ENCODE results near the gene KCNIP3. TPM values are rescaled to one million over a fixed set of nuclear protein-coding genes. Genes with fewer than 3 reads are reported as not detected.
A peak's percentile ranks its signal among the peaks of the same experiment; 100 is the strongest.

Gene KCNIP3
- total RNA-seq, 3 donors from 2014 or later = 3.0 to 12.5 (median 4.1) TPM

DNA sequence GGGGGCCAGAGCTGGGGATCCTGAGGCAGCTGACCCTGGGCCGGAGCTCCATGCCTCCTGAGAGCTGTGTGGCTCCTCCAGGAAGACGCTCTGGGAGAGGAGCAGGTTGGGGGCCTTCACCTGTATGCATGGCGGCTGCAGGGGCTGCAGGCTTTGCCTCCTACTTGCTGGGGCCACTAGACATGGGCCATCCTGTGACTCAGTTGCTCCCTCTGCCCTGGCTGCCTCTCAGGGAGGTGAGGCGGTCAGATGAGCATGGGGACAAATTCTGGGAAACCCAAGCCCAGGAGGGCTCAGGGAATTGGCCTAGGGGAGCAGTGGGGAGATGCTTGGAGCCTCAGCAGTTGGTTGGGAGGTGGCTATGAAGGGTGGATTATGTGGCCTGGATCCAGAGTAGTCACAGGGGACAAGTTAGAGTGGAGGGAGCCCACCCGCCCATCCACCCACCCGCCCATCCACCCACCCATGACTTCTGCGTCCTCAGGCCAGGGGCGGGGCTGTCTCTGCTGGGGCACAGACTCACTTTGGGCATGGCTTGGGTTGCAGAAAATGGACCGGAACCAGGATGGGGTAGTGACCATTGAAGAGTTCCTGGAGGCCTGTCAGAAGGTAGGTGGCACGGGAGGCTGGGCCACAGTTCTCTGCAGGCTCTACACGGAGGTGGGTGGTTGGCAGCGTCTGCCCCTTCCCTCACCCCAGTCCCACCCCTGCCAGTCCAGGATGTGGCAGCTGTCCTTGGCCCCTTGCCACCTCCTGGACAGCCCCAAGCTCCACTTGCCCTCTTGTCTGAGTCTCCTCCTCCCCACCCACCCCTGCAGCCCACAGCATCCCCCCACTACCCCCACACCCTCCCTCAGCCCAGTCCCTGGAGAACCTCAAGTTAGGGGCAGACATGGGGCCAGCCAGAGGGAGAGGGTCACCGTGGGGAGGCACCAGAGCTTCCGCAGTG is 85.8 kb downstream of the KCNIP3 start:
- TF ChIP-seq, protein P1, sequence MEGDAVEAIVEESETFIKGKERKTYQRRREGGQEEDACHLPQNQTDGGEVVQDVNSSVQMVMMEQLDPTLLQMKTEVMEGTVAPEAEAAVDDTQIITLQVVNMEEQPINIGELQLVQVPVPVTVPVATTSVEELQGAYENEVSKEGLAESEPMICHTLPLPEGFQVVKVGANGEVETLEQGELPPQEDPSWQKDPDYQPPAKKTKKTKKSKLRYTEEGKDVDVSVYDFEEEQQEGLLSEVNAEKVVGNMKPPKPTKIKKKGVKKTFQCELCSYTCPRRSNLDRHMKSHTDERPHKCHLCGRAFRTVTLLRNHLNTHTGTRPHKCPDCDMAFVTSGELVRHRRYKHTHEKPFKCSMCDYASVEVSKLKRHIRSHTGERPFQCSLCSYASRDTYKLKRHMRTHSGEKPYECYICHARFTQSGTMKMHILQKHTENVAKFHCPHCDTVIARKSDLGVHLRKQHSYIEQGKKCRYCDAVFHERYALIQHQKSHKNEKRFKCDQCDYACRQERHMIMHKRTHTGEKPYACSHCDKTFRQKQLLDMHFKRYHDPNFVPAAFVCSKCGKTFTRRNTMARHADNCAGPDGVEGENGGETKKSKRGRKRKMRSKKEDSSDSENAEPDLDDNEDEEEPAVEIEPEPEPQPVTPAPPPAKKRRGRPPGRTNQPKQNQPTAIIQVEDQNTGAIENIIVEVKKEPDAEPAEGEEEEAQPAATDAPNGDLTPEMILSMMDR (IDR thresholded peaks at IDR 0.05) = no peak
- DNase-seq (no peak), ATAC-seq (no peak)
- Histone ChIP-seq H3K4me1 (ENCODE audit: low read depth) (peaks cover 14% of the 10 kb centered on the region), H3K4me3 (no peak overlapping the region), H3K9me3 (no peaks in the 10 kb centered on the region), H3K36me3 (ENCODE audit: low read depth) (no peaks in the 10 kb centered on the region)
- intact Hi-C loops (cut with DNase I, micrococcal nuclease) = no loop called here

DNA sequence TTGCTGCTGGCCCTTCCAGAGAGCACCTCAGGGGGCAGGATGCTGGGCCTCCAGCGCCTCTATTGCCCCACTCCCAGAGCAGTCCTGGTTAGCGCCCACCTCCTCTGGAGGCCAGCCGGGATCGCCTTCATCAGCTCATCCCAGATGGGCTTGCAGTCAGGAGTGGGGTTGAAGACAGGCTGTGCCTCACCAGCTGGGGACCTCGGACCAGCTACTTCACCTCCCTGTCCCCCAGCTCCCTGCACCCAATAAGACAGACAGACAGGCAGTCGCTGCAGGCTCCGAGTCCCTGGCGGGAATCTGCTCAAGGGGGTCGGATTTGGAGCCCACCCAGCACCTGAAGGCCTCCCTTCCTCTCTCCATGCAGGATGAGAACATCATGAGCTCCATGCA is 86.5 kb downstream of the KCNIP3 start:
- no peak for ATAC-seq
- DNase-seq = no peak
- TF ChIP-seq, protein P1 (IDR thresholded peaks at IDR 0.05) = no peak

DNA sequence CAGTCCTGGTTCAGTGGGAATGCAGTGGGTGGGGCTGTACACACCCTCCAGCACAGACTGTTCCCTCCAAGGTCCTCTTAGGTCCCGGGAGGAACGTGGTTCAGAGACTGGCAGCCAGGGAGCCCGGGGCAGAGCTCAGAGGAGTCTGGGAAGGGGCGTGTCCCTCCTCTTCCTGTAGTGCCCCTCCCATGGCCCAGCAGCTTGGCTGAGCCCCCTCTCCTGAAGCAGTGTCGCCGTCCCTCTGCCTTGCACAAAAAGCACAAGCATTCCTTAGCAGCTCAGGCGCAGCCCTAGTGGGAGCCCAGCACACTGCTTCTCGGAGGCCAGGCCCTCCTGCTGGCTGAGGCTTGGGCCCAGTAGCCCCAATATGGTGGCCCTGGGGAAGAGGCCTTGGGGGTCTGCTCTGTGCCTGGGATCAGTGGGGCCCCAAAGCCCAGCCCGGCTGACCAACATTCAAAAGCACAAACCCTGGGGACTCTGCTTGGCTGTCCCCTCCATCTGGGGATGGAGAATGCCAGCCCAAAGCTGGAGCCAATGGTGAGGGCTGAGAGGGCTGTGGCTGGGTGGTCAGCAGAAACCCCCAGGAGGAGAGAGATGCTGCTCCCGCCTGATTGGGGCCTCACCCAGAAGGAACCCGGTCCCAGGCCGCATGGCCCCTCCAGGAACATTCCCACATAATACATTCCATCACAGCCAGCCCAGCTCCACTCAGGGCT is 87.9 kb downstream of the KCNIP3 start:
- TF ChIP-seq, protein P1 (IDR thresholded peaks at IDR 0.05) = no peak
- intact Hi-C loops (cut with DNase I, micrococcal nuclease) = no loop called here
- DNase-seq (peak; percentile 64 to 78 (median 73)), ATAC-seq (peak; percentile 79)
- Histone ChIP-seq H3K4me1 (ENCODE audit: low read depth) (peaks cover 21% of the 10 kb centered on the region), H3K9me3 (no peaks in the 10 kb centered on the region), H3K36me3 (ENCODE audit: low read depth) (no peaks in the 10 kb centered on the region), H3K4me3 (no peak overlapping the region)

More for the DNA sequence above, 86.5 kb downstream of the KCNIP3 start:
- Histone ChIP-seq H3K4me1 (ENCODE audit: low read depth) (peaks cover 14% of the 10 kb centered on the region), H3K36me3 (ENCODE audit: low read depth) (no peaks in the 10 kb centered on the region), H3K9me3 (no peaks in the 10 kb centered on the region), H3K4me3 (no peak overlapping the region)
- intact Hi-C loops (cut with DNase I, micrococcal nuclease) = no loop called here

DNA sequence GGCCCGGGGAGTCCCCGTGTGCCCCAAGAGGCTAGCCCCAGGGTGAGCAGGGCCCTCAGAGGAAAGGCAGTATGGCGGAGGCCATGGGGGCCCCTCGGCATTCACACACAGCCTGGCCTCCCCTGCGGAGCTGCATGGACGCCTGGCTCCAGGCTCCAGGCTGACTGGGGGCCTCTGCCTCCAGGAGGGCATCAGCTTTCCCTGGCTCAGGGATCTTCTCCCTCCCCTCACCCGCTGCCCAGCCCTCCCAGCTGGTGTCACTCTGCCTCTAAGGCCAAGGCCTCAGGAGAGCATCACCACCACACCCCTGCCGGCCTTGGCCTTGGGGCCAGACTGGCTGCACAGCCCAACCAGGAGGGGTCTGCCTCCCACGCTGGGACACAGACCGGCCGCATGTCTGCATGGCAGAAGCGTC is 88.4 kb downstream of the KCNIP3 start:
- ATAC-seq (no peak), DNase-seq (no peak)
- intact Hi-C loops (cut with DNase I, micrococcal nuclease) = no loop called here
- H3K4me3 ChIP-seq = no peak overlapping the region
- H3K36me3 ChIP-seq (ENCODE audit: low read depth) = no peaks in the 10 kb centered on the region
- TF ChIP-seq, protein P1 (IDR thresholded peaks at IDR 0.05) = no peak
- H3K9me3 ChIP-seq = no peaks in the 10 kb centered on the region
- peaks cover 25% of the 10 kb centered on the region for H3K4me1 ChIP-seq (ENCODE audit: low read depth)

DNA sequence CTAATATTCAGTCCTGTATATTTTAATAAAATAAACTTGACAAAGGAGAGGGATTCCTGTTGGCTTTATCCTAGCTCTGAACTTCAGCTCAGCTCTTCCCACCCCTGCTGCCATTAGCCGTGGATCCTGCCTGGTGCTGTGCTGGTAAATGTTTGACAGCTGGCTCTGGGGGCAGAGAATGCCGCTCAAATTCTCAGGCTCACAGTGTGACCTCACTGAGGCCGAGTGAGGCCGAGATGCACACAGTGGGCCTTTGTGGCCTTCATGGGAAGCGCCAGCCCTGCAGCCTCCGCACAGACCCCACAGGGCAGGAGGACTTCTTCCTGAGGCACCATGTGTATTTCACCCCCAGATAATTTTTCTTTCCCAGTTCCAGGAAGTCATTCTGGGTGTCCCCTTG is 88.9 kb downstream of the KCNIP3 start:
- ATAC-seq = no peak
- intact Hi-C loops (cut with DNase I, micrococcal nuclease) = no loop called here
- Histone ChIP-seq H3K36me3 (ENCODE audit: low read depth) (no peaks in the 10 kb centered on the region), H3K9me3 (no peaks in the 10 kb centered on the region), H3K4me1 (ENCODE audit: low read depth) (peaks cover 28% of the 10 kb centered on the region), H3K4me3 (no peak overlapping the region)
- TF ChIP-seq, protein P1 (IDR thresholded peaks at IDR 0.05) = no peak
- no peak for DNase-seq

All from mucosa of descending colon (tissue), 3 donors.